Adrenal gland (tissue), 12 donors: ENCODE data around the gene CAMTA1. TPM values are rescaled to one million over a fixed set of nuclear protein-coding genes. Genes with fewer than 3 reads are reported as not detected.

Source experiments
- DNase-seq, 7 donors: peaks; one replicate each; pipeline ENCODE4 v3.0.0-alpha.2; 2019 to 2020
- H3K27ac ChIP-seq, 5 donors: fragments of 200-600 bp; sonication (generic) in 4 of 5; 1 replicate in 3 of 5; 2 replicates in 2 of 5; pipeline versions ENCODE4 v1.5.1 to v1.8.0; 2016 to 2020; ENCODE audit warnings: mild to moderate bottlenecking in 1 of 5
- H3K27me3 ChIP-seq: fragments of 200-600 bp; 2 replicates; pipeline ENCODE4 v1.8.0; 2021
- H3K36me3 ChIP-seq, 2 donors: fragments of 200-600 bp; replicated peaks in 1 of 2; 1 replicate in 1 of 2; 2 replicates in 1 of 2; pipeline versions ENCODE4 v1.5.1 to v1.8.0; 2018 to 2022
- H3K4me1 ChIP-seq, 2 donors: fragments of 200-600 bp; replicated peaks in 1 of 2; 1 replicate in 1 of 2; 2 replicates in 1 of 2; pipeline versions ENCODE4 v1.5.1 to v1.8.0; 2018 to 2021
- H3K4me3 ChIP-seq, 4 donors: fragments of 200-600 bp; sonication (generic) in 3 of 4; one replicate each; pipeline ENCODE4 v1.5.1; 2016 to 2018
- H3K9me3 ChIP-seq, 3 donors: fragments of 200-600 bp; sonication (generic) in 1 of 3; replicated peaks in 1 of 3; 1 replicate in 2 of 3; 2 replicates in 1 of 3; pipeline versions ENCODE4 v1.5.1 to v1.8.0; 2016 to 2021
- POLR2A ChIP-seq, 2 donors: fragments of 450-650 bp; IDR thresholded peaks; one replicate each; pipeline ENCODE4 v1.6.1; 2017; ENCODE audit warnings: antibody characterized with exemption in 2 of 2, mild to moderate bottlenecking in 2 of 2, moderate library complexity in 1 of 2
- WGBS, 4 donors: extraction: QIAGEN DNeasy Blood & Tissue Kit in 2 of 4; methylation state at CpG; one replicate each; pipeline versions ENCODE4 v1.1.5 to v1.1.7; 2013 to 2017; 5-methylcytosine and 5-hydroxymethylcytosine counted together
- intact Hi-C, 2 donors: fragments of 100-400 bp; cut with DNase I; formaldehyde crosslinking; loops; one replicate each; pipeline versions ENCODE4 v1.14.1 to v1.15.0; 2022 to 2023
- polyA plus RNA-seq, 3 donors: library from polyadenylated mRNA; stranded (reverse); fragments of 200-250 nt in 2 of 3; fragments of 350-450 nt in 1 of 3; fragmentation: Illumina TruSeq in 1 of 3; extraction: RNeasy Lipid Tissue Mini Kit (QIAGEN cat#74804) in 1 of 3; gene quantifications; one replicate each; pipeline ENCODE4 v1.2.3, GENCODE V29; 2013 to 2014
- total RNA-seq, 9 donors: library from RNA; depleted of rRNA in 4 of 9; stranded (reverse); fragments of >200 nt in 4 of 9; fragments of 120-200 nt in 1 of 9; fragmentation: NEBNext Ultra II Directional in 1 of 9; extraction: Animal tissue kit (Norgen Biotek cat#: 25700) in 1 of 9; gene quantifications; one replicate each; pipeline versions ENCODE4 v1.1.0 to v1.2.4, GENCODE V29; 2013 to 2023
- TF ChIP-seq, protein P1 (sequence below), 6 experiments: fragments of 450-650 bp in 4 of 6; fragments of 200-600 bp in 2 of 6; sonication (generic) in 1 of 6; IDR thresholded peaks; 1 replicate in 5 of 6; 2 replicates in 1 of 6; pipeline versions ENCODE4 v1.5.1 to v1.8.0; 2016 to 2021; ENCODE audit warnings: antibody characterized with exemption in 6 of 6, mild to moderate bottlenecking in 2 of 6, moderate library complexity in 1 of 6
- donor health status: healthy with polysubstance abuse.
- donor health status: Bipolar disorder and iron deficiency.
- donor health status: DM: yes; HTN: yes; CAD: no.
- donor health status: DM: no; HTN: no; CAD: no.
- donor health status: DM: no; HTN: no; CAD: no.
- donor health status: DM: yes; HTN: yes; CAD: no.

The CAMTA1 gene
- total and polyA plus RNA-seq, 12 donors = 62.9 to 141 (median 96.9) TPM

DNA sequence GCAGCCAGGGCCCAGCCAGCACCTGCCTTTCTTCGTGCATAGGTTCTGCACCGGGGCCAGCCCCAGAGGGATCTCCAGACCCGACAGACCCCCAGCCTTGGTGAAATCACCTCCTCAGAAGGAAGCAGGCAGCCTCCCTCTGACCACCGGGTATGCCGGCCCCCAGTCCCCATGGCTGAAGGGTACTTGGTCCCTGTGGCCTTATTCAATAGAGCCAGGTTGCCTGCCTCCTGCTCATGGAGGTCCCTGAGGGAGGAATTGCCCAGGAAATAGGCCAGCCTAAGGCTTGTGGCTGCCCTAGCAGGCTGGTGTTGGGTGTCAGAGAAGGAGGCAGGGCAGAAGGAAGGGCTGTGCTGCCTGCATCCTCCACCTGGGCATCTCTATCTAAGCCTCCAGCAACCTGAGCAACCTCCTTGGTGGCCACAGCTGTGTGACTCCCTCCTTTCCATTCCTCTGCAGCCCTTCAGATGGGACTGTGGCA, 647.7 kb downstream of the CAMTA1 start:
- Histone ChIP-seq H3K4me3 (no peak overlapping the region), H3K9me3 (no peaks in the 10 kb centered on the region), H3K27ac (no peak overlapping the region), H3K36me3 (no peaks in the 10 kb centered on the region), H3K4me1 (no peaks in the 10 kb centered on the region), H3K27me3 (no peaks in the 10 kb centered on the region)
- intact Hi-C loops = no loop called here
- DNase-seq = no peak
- TF ChIP-seq, protein P1, sequence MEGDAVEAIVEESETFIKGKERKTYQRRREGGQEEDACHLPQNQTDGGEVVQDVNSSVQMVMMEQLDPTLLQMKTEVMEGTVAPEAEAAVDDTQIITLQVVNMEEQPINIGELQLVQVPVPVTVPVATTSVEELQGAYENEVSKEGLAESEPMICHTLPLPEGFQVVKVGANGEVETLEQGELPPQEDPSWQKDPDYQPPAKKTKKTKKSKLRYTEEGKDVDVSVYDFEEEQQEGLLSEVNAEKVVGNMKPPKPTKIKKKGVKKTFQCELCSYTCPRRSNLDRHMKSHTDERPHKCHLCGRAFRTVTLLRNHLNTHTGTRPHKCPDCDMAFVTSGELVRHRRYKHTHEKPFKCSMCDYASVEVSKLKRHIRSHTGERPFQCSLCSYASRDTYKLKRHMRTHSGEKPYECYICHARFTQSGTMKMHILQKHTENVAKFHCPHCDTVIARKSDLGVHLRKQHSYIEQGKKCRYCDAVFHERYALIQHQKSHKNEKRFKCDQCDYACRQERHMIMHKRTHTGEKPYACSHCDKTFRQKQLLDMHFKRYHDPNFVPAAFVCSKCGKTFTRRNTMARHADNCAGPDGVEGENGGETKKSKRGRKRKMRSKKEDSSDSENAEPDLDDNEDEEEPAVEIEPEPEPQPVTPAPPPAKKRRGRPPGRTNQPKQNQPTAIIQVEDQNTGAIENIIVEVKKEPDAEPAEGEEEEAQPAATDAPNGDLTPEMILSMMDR (IDR thresholded peaks at IDR 0.05) = no peak
- TF ChIP-seq POLR2A (IDR thresholded peaks at IDR 0.05) = no peak
- 78 to 80% (median 78%) methylated on average over 5 of the region's 5 CpGs; no CpG with 5 or more reads in 1 of the 4 donors for WGBS, 4 donors

DNA sequence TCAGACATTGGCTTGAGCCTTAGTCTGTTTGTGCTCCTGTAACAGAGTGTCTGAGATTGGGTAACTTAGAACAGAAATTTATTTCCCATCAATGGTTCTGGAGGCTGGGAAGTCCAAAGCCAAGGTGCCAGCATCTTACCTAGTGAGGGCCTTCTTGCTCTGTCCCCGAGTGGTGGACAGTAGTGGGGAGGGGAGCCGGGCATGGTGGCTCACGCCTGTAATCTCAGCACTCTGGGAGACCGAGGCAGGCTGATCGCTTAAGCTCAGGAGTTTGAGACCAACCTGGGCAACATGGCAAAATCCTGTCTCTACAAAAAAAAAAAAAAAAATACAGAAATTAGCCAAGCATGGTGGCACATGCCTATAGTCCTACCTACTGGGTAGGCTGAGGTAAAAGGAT, 649.3 kb downstream of the CAMTA1 start:
- DNase-seq = no peak
- Histone ChIP-seq H3K27me3 (no peaks in the 10 kb centered on the region), H3K4me3 (no peak overlapping the region), H3K9me3 (no peaks in the 10 kb centered on the region), H3K4me1 (no peaks in the 10 kb centered on the region), H3K36me3 (no peaks in the 10 kb centered on the region), H3K27ac (no peak overlapping the region)
- 95 to 100% (median 98%) methylated on average over 5 of the region's 5 CpGs for WGBS, 4 donors
- intact Hi-C loops = no loop called here
- TF ChIP-seq POLR2A (IDR thresholded peaks at IDR 0.05) = no peak
- TF ChIP-seq, protein P1 (IDR thresholded peaks at IDR 0.05) = no peak

DNA sequence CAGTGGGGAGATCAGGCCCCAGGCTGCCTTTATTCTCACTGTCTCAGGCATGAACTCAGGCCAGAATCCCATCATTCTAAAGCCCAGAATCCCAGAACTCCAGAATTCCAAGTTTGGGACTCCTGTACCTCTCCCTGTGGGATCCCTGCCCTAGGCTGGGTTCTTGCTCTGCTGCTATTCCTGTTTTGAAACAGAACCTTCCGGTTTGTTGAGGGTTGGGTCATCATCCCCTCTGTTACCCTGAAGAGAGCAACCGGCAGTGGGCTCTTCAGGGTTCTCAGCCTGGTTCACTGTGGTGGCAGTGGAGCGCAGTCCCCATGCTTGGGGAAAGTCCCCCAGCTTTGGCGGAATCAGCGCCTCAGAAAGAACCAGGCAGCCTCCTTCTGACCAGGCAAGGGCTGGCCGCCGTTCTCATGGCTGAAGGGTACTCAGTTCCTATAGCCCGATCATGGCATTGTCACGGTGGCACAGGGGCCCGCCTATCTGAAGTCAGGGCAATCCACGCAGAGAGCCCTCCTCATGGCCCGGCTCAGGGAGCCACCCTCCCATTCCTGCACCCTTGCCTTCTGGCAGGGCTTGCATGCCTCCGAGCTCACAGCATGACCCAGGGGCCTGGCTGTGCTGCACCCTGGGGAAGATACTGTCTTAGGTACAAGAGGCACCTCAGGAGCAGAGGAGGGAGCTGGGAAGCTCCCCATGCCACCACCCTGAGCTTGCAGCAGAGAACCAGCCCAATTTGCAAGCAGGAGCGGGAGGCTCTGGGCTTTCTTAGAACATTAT, 650.2 kb downstream of the CAMTA1 start:
- Histone ChIP-seq H3K36me3 (no peaks in the 10 kb centered on the region), H3K4me3 (no peak overlapping the region), H3K27me3 (no peaks in the 10 kb centered on the region), H3K9me3 (no peaks in the 10 kb centered on the region), H3K27ac (no peak overlapping the region), H3K4me1 (no peaks in the 10 kb centered on the region)
- no peak for TF ChIP-seq POLR2A (IDR thresholded peaks at IDR 0.05)
- TF ChIP-seq, protein P1 (IDR thresholded peaks at IDR 0.05) = no peak
- 91 to 95% (median 95%) methylated on average over 5 to 14 of the region's 14 CpGs for WGBS, 4 donors
- intact Hi-C loops = no loop called here
- DNase-seq = no peak

DNA sequence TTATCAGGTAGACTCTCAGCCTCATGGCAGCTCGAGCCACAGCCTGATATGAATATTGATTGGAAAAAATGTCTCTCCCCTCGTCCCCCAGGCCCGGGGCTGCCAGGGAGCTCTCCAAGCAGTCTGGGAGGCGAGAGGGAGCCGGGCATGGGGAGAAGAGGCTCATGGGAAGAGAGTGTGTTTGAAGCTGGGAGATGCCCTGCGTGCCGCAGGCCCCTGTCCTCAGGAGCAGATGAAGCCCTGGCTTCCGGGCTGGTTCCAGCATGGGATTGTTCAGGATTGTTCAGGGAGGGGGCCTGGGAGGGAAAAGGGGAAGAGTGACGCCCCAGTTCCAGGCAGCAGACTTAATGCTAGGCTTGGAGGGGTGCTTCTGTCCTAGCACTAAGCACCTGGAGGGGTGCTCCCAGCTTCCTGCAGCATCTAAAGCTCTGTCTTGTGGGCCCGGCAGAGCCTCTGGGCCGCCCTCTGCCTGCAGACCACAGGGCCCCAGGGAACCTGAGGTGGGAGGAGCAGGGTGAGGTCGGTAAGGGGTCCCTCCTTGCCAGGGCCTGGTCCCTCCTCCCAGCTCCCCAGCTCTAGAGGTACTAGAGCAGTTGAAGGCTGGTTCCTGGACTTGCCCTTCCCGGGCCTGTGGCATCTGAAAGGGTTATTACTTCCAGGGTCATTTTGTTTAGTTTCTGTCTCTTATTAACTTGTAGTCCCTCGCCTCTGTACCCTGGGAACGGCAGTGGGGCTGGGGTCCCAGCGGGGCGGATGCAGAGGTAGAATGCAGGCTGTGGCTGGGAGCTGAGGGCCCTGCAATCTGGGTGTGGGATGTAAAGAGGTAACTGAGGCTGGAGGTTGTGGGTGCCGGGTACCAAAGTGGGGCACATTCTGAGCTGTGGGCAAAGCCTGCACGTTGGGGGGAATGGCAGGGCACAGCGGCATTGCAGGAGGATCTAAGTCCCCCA, 651.1 kb downstream of the CAMTA1 start:
- H3K27ac ChIP-seq = no peak overlapping the region
- no peak for TF ChIP-seq POLR2A (IDR thresholded peaks at IDR 0.05)
- TF ChIP-seq, protein P1 (IDR thresholded peaks at IDR 0.05) = no peak
- H3K27me3 ChIP-seq = no peaks in the 10 kb centered on the region
- H3K36me3 ChIP-seq = no peaks in the 10 kb centered on the region
- no peaks in the 10 kb centered on the region for H3K9me3 ChIP-seq
- H3K4me3 ChIP-seq = no peak overlapping the region
- 90 to 91% (median 90%) methylated on average over 15 to 20 of the region's 20 CpGs for WGBS, 4 donors
- intact Hi-C loops = no loop called here
- no peaks in the 10 kb centered on the region for H3K4me1 ChIP-seq
- DNase-seq = no peak
